HG03108 (cell line): ENCODE measurements around the gene HEG1.

ENCODE experiments used
- ATAC-seq: cut with Tn5 transposase; IDR thresholded peaks from one replicate; pipeline ENCODE4 v1.9.1; 2021; ENCODE audit warnings: moderate library complexity; ENCODE audit not compliant: unreplicated experiment

HEG1 gene

GRCh38 chr3:125023833-125024555 lies 31.8 kb downstream of the HEG1 start:
- ATAC-seq = no peak

DNA sequence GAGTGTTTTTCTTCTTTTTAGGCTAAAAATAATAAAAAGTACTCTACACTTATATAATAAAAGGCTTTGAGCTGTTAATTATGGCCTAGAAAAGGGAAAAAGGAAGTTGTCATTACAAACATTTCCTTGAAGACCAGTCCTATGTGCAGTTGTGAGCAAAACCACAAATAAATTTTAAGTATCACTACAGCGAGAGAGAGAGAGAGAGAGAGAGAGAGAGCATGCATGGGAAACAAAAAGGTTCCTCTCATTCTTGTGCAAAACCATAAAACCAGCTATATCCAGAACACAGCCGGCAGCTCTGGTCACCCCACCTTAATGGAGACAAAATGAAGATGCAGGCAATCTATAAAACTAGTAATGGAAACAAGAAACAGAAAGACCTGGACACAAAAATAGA lies 33.6 kb downstream of the HEG1 start:
- no peak for ATAC-seq

DNA sequence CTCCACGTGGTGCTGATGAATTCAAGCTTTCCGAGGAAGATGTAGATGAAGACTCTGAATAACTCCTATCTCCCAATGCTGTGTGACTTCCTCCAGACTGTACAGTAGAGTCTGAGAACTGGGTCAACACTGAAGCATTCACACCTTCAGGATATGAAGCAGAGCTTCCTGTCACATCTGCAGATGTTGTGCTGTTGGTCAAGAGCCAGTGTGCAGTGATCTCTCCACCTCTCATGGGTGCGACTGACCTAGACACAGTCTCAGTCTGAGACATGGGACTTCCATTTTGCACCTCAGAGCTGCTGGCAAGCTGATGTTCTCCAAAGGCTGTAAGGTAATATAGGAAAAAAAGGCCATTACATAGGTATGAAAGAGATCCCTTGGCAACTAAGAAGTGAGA lies 36.5 kb downstream of the HEG1 start:
- no peak for ATAC-seq

GRCh38 chr3:125017406-125017805 lies 38.4 kb downstream of the HEG1 start:
- no peak for ATAC-seq

- no peak for ATAC-seq
Measured at GRCh38 chr3:125014570-125015179, 41.1 kb downstream of the HEG1 start.

DNA sequence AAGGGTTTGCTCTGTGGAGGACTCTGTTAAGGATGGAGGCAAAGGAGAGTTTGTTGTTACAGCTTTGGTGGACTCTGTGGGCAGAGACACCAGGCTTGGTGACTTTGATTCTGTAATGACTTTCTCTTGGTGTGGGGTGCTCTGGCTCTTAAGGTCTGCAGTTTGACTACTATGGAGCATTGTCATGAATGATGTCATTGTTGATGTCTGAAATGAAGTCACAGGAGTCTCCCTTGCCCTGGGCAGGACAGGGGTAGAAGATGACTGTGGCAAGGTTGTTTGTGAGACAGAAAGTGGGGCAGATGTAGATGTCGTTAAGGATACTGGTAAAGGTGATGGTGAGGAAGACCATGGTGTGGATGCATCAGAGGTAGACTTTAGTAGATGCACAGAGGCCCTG lies 42.7 kb downstream of the HEG1 start:
- no peak for ATAC-seq

- no peak for ATAC-seq
Measured at GRCh38 chr3:125011941-125012340, 43.9 kb downstream of the HEG1 start.

GRCh38 chr3:125010393-125010792 lies 45.4 kb downstream of the HEG1 start:
- no peak for ATAC-seq

DNA sequence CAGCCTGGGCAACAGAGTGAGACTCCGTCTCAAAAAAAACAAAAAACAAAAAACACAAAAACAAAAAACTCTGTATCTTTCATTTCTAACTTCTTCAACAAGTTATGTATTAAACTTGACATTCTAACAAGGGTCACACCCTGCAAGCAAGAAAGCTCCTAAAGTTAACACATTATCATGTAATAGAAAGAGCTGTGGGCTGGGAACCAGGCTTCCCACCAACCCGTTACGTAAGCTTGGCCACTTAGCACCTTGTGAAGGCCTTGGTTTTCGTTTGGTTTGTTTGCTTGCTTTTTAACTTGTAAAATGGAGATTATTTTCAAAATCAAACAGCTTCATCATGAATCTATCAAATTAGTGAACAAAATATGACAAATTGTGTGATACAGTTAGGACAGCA lies 47.0 kb downstream of the HEG1 start:
- no peak for ATAC-seq

- no peak for ATAC-seq
Measured at GRCh38 chr3:125006291-125006731, 49.5 kb downstream of the HEG1 start.

- ATAC-seq = no peak
Measured at GRCh38 chr3:125005676-125006075, 50.1 kb downstream of the HEG1 start.

GRCh38 chr3:125005222-125005621 lies 50.6 kb downstream of the HEG1 start:
- no peak for ATAC-seq

GRCh38 chr3:125003859-125004595 lies 51.8 kb downstream of the HEG1 start:
- ATAC-seq = no peak

DNA sequence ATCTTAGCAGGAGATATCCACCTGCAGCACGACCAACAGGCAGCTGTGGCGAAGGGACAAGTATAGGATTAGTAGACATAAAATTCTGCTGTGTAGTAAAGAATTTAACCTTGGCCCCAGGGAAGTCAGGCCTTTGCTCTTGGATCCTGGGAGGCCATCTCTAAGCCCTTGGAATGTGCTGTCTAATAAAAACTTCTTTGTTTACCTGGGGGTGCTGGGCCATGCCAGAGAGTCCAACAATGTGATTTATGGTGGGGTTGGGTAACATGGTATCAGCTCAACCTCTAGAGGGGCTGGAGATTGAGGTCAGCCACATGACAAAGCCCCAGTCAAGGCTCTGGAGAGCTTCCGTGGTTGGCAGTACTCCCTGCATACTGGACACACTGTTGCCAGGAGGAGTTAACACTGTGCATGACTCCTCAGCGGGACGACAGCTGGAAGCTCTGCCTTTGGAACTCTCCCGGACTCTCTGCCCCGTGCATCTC lies 52.4 kb downstream of the HEG1 start:
- ATAC-seq = no peak

DNA sequence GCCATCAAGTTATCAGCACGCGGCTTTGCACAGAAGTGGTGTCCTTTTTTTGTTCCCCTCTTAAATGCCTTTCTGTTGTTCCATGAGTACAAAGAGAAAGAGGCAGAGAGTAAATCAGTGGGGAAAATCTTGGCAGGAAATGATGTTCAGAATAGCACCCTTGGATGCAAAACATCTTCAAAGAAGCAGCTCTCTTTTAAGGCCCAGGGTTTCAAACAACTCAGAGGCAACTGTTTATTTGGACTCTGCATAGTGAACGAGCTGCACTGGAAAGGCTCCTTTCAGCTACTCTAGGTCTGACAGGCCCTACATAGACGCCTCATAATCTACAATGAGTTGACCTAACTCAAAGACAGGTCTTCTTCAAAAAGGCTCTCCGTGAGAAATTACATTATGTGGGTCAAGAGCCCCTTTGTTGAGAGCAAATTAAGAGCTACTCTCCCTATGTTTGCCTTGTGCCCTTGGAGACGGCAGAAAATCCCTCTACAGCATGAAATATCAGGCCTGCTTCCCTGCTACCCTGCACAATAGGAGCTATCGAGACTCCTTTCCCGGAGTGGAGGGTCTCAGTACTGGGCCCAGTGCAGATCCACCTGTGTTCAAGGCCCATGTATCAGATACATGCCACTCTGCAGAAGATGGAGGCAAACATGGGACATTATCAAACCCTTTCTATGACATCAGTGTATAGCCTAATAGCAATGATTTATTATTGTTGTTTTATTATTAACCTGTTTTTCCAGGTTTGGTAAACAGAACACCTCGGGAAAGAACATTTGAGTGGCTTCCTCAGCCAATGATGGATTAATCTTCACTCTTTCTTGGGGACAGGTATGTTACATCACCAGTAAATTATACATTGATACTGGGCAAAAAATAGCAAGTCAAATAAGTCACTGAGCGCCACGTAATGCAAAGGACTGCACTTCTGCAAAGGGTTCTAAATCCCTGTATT lies 53.1 kb downstream of the HEG1 start:
- ATAC-seq = no peak

DNA sequence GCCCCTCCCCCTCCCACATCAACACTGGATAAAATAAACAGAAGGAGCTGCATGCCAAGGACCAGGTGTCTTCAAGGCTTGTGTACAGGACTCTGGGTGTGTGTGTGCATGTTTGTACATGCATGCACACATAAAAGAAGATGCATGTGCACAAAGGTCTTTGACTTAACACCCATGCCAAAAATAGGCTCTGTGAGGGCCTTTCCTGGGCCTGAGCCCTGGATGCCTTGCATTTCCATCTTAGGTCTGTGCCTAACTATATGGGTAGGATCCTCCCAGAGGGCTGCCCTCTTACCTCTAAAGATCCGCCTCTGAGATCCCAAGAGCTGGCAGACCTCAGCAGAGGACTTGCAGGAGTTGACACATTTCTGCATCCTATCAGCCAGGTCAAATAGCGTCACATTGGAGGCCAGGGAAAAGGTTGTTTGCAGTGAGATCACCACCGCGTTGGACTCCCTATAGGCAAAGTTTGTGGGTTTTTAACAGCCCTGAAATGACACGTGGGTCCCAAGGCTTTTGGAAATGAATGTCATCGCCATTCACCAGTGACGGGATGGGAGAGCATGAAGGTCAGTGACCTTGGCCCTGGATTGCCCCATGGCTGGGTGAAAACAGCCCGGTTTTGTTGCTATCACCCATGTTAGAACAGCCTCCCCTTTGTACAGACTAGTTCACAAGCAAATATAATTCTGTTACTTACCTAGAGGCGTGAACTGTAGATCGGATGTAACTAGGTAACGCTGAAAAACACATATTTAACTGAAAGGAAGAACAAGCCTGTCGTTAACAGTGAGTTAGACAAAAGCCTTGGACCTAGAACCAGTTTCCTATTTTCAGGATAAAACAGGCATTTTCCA lies 54.0 kb downstream of the HEG1 start:
- ATAC-seq = no peak

DNA sequence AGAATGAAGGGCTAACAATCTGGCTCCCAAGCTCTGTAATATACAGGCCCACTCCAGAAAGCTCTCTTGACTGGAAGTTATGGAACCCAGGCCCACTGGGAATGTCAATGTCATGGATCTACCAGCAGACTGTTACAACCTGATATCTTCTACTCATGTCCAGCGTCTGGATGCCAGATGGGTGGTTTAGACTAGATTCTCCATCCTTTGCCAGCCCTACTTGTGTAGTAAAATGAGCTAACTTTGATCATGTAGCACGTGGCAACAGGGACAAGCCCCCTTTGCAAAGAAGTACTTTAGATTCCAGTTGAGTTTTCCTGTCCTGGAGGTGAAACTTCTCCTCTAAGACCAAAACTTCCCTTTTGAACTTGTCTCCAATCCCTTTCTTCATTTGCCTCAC lies 55.1 kb downstream of the HEG1 start:
- no peak for ATAC-seq

DNA sequence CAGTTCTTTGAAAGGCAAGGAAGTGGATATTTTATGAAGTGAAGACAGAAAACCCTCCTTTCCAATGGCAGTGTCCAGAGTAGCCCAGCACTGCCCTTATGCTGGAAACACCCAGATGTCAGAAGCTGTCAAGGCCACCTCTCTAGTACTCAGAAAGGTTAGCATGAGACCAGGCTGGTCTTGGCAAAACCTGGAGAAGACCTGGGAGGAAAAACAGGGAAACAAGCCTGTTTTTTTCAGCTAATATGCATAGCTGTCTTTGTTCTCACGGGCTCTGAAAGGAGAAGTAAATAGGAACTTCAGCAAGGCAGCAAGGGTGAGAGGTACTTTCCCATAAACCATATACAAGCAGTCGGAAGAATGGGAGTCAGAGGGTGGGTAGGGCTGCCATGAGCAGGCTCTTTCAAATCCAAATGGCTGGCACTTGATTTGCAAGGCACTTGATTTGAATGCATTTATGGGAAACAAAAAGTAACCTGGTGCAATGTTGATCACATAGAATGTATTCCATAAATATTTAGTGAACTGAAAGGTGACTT lies 55.8 kb downstream of the HEG1 start:
- no peak for ATAC-seq

DNA sequence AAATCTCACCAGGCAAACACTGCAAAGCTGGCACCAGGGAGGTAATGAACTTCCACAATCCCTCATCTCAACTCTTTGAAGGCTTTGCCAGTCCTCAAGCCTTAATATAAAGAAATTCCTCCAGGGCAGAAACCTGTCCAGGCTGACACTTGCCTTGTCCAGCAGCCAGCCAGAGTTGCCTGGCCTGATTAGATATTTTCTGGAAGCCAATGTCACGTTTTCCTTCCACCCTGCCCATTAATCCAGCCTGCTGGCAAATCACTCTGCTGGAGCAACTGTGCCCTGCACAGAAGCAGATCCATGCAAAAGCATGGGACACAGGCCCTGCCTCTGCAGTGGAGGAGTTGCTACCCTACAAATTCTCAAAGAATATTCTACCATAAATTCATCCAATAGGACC lies 56.5 kb downstream of the HEG1 start:
- ATAC-seq = no peak

- no peak for ATAC-seq
Measured at GRCh38 chr3:124998247-124998630, 57.6 kb downstream of the HEG1 start.
